A549 (cell line): ENCODE data around the gene GSTP1. TPM values are rescaled to one million over a fixed set of nuclear protein-coding genes. Genes with fewer than 3 reads are reported as not detected.

Experiments
- ATAC-seq, 2 experiments: fragments of 200-7000 bp in 1 of 2; fragments of >200 bp in 1 of 2; cut with Nextera tagmentation in 1 of 2; cut with Tn5 transposase in 1 of 2; 3 replicates each; pipeline versions ENCODE4 v1.8.0 to v1.9.1; 2018 to 2020; ENCODE audit warnings: mild to moderate bottlenecking in 1 of 2, moderate library complexity in 1 of 2
- CTCF ChIA-PET: fragments of 300-600 bp; sonication (Branson Sonifier 250); formaldehyde crosslinking; extraction: SDS; loops from one replicate; lab custom pipeline; 2021; ENCODE audit warnings: antibody characterized with exemption, inconsistent platforms; lab: Yijun Ruan, JAX
- POLR2A ChIA-PET: fragments of 350-600 bp; formaldehyde crosslinking; extraction: SDS; loops from one replicate; lab custom pipeline; 2021; ENCODE audit warnings: antibody characterized with exemption, inconsistent platforms; lab: Yijun Ruan, JAX
- DNase-seq, 2 experiments: peaks; one replicate each; pipeline versions ENCODE4 v3.0.0 to v3.0.0-alpha.2; 2011 to 2016; ENCODE audit warnings: low read depth in 1 of 2, low spot score in 1 of 2
- FAIRE-seq: peaks from 2 replicates; lab custom pipeline; 2011; peaks lifted over from hg19 to GRCh38; lab: Jason Lieb, UNC
- H3K27ac ChIP-seq, 2 experiments: fragments of >200 bp; sonication (Bioruptor Twin); formaldehyde crosslinking; 3 replicates each; pipeline ENCODE4 v1.5.1; 2016 to 2017
- H3K4me1 ChIP-seq: fragments of >200 bp; sonication (Bioruptor Twin); formaldehyde crosslinking; 3 replicates; pipeline ENCODE4 v1.6.1; 2016
- H3K4me2 ChIP-seq: fragments of >200 bp; sonication (Bioruptor Twin); formaldehyde crosslinking; 3 replicates; pipeline ENCODE4 v1.6.1; 2016
- H3K4me3 ChIP-seq: fragments of >200 bp; sonication (Bioruptor Twin); formaldehyde crosslinking; 3 replicates; pipeline ENCODE4 v1.5.1; 2016
- H3K9me3 ChIP-seq: fragments of >200 bp; sonication (Bioruptor Twin); formaldehyde crosslinking; 3 replicates; pipeline ENCODE4 v1.6.1; 2016
- BCL3 ChIP-seq: fragments of >200 bp; sonication (Bioruptor Twin); formaldehyde crosslinking; IDR thresholded peaks from 3 replicates; pipeline ENCODE4 v1.6.1; 2016
- CBX2 ChIP-seq: fragments of 200-600 bp; sonication (generic); IDR thresholded peaks from 2 replicates; pipeline ENCODE4 v1.6.1; 2016; ENCODE audit warnings: low read depth, mild to moderate bottlenecking, borderline replicate concordance
- CEBPB ChIP-seq, 2 experiments: fragments of >200 bp in 1 of 2; sonication (Bioruptor Twin) in 1 of 2; formaldehyde crosslinking in 1 of 2; IDR thresholded peaks; 2 replicates each; pipeline ENCODE4 v1.6.1; 2012 to 2016
- CTCF ChIP-seq: fragments of >200 bp; sonication (Bioruptor Twin); formaldehyde crosslinking; IDR thresholded peaks from 3 replicates; pipeline ENCODE4 v1.5.1; 2016
- EHF ChIP-seq: fragments of 250-450 bp; sonication (Bioruptor Pico); IDR thresholded peaks from 2 replicates; pipeline ENCODE4 v1.5.0; 2020; ENCODE audit warnings: mild to moderate bottlenecking
- ESRRA ChIP-seq: fragments of 150-350 bp; IDR thresholded peaks from 2 replicates; pipeline ENCODE4 v1.6.1; 2014; ENCODE audit warnings: mild to moderate bottlenecking, low read length, borderline replicate concordance
- FOSB ChIP-seq: fragments of 250-450 bp; sonication (Bioruptor Pico); IDR thresholded peaks from 2 replicates; pipeline ENCODE4 v1.5.0; 2020; ENCODE audit warnings: mild to moderate bottlenecking, moderate library complexity
- FOSL2 ChIP-seq, 2 experiments: fragments of 450-650 bp in 1 of 2; fragments of >200 bp in 1 of 2; sonication (Bioruptor Twin) in 1 of 2; formaldehyde crosslinking; IDR thresholded peaks; 2 replicates each; pipeline versions ENCODE4 v1.5.0 to v1.6.1; 2016 to 2020; ENCODE audit warnings: mild to moderate bottlenecking in 1 of 2, moderate library complexity in 1 of 2
- HES2 ChIP-seq: fragments of >200 bp; sonication (Bioruptor Twin); formaldehyde crosslinking; IDR thresholded peaks from 2 replicates; pipeline ENCODE4 v1.6.1; 2016
- HEYL ChIP-seq: fragments of 250-450 bp; sonication (Bioruptor Pico); IDR thresholded peaks from 2 replicates; pipeline ENCODE4 v1.8.0; 2021; ENCODE audit warnings: mild to moderate bottlenecking, moderate library complexity
- HOXB13 ChIP-seq: fragments of 250-450 bp; sonication (Bioruptor Pico); IDR thresholded peaks from 2 replicates; pipeline ENCODE4 v1.5.0; 2020; ENCODE audit warnings: low read depth, mild to moderate bottlenecking, moderate library complexity
- JUNB ChIP-seq: fragments of >200 bp; sonication (Bioruptor Twin); formaldehyde crosslinking; IDR thresholded peaks from 2 replicates; pipeline ENCODE4 v1.6.1; 2016
- KDM1A ChIP-seq: fragments of 200-600 bp; sonication (generic); IDR thresholded peaks from 2 replicates; pipeline ENCODE4 v1.6.1; 2016; ENCODE audit warnings: low read depth, mild to moderate bottlenecking
- NFE2L2 ChIP-seq: fragments of 150-350 bp; conservative IDR thresholded peaks from 2 replicates; pipeline ENCODE4 v1.6.1; 2014; ENCODE audit warnings: low read length
- NR3C1 ChIP-seq: fragments of >200 bp; sonication (Bioruptor Twin); formaldehyde crosslinking; IDR thresholded peaks from 3 replicates; pipeline ENCODE4 v1.6.1; 2017
- PHF8 ChIP-seq: fragments of 200-600 bp; sonication (generic); IDR thresholded peaks from 2 replicates; pipeline ENCODE4 v1.6.1; 2016; ENCODE audit warnings: low read depth, mild to moderate bottlenecking, antibody characterized with exemption, moderate library complexity, borderline replicate concordance
- RAD21 ChIP-seq, 2 experiments: fragments of >200 bp in 1 of 2; sonication (Bioruptor Twin) in 1 of 2; formaldehyde crosslinking in 1 of 2; IDR thresholded peaks in 1 of 2; conservative IDR thresholded peaks in 1 of 2; 2 replicates in 1 of 2; 3 replicates in 1 of 2; pipeline ENCODE4 v1.6.1; 2012 to 2018; ENCODE audit warnings: inconsistent platforms in 1 of 2
- SMC3 ChIP-seq: fragments of >200 bp; sonication (Bioruptor Twin); formaldehyde crosslinking; IDR thresholded peaks from 3 replicates; pipeline ENCODE4 v1.6.1; 2018; ENCODE audit warnings: inconsistent platforms
- TFCP2L1 ChIP-seq: fragments of 250-450 bp; sonication (Bioruptor Pico); IDR thresholded peaks from 2 replicates; pipeline ENCODE4 v1.5.0; 2021; ENCODE audit warnings: mild to moderate bottlenecking
- ZC3H11A ChIP-seq: fragments of 450-650 bp; IDR thresholded peaks from 2 replicates; pipeline ENCODE4 v1.6.1; 2014; ENCODE audit warnings: antibody characterized with exemption, mild to moderate bottlenecking
- ZFP36 ChIP-seq: fragments of 450-650 bp; IDR thresholded peaks from 2 replicates; pipeline ENCODE4 v1.6.1; 2014; ENCODE audit warnings: borderline replicate concordance; ENCODE audit not compliant: partially characterized antibody
- WGBS: methylation state at CpG from one replicate; pipeline ENCODE4 v1.1.6; 2017; ENCODE audit errors: missing lambda C conversion rate; 5-methylcytosine and 5-hydroxymethylcytosine counted together
- polyA plus RNA-seq, 4 experiments: library from polyadenylated mRNA; depleted of rRNA in 3 of 4; stranded (reverse); fragments of >200 nt; fragmentation: RNase III in 1 of 4; extraction: RNeasy Plus Mini Kit Qiagen cat#74134 plus additional on column Dnase treatment in 1 of 4; gene quantifications; 2 replicates in 3 of 4; 3 replicates in 1 of 4; pipeline ENCODE4 v1.2.3, GENCODE V29; 2011 to 2017

Gene GSTP1
- polyA plus RNA-seq, 2 of the 4 experiments (the other 2 are of a cell fraction), result 991 to 1,034 TPM

GRCh38 chr11:67627812-67628624 is 44.4 kb downstream of the GSTP1 start (continued):
- TF ChIP-seq HES2 (no peak), HOXB13 (CRISPR knock-in tag) (no peak), RAD21 (conservative IDR thresholded peaks at IDR 0.05 in 1 of 2, IDR thresholded peaks at IDR 0.05 in 1 of 2) (no peak), SMC3 (no peak), NFE2L2 (no peak), KDM1A (no peak), CBX2 (no peak), FOSL2 (IDR thresholded peaks at IDR 0.05) (no peak), FOSL2 (CRISPR knock-in tag; IDR thresholded peaks at IDR 0.05) (no peak), NR3C1 (no peak), ZC3H11A (no peak), JUNB (no peak)

- CTCF ChIA-PET, result interaction anchor here (0.6 to 14.1 kb wide), 40 partner anchors 8 to 1255 kb away, joined by 3 to 181 read pairs (median 4); partner anchors contain the start of genes ACY3, GSTP1 and TBX10
- peak overlapping the region; percentile 59; the same call in 1 of the 3 replicates for H3K4me3 ChIP-seq
- H3K4me2 ChIP-seq, result peak overlapping the region; percentile 91
- peaks cover 6% of the 10 kb centered on the region; the same call in 2 of the 3 replicates for H3K4me1 ChIP-seq
- no peak for FAIRE-seq
- 26% methylated on average over 16 of the region's 25 CpGs for WGBS
- DNase-seq, result no peak
- TF ChIP-seq HEYL (no peak), TFCP2L1 (no peak), BCL3 (no peak), PHF8 (no peak), ESRRA (no peak), ZFP36 (no peak), CBX2 (no peak), FOSB (CRISPR knock-in tag) (no peak), CEBPB (IDR thresholded peaks at IDR 0.05) (no peak), EHF (no peak), CTCF (no peak)
- TF ChIP-seq, all 56 proteins: peak for 0
- peak overlapping the region in 1 of 2 experiments; percentile 87; a peak in 2 of 6 replicates for H3K27ac ChIP-seq
- POLR2A ChIA-PET, result interaction anchor here (2.0 to 2.4 kb wide), 3 partner anchors 11 to 20 kb away, joined by 6 to 10 read pairs (median 9); no protein-coding TSS in a partner anchor
- H3K9me3 ChIP-seq, result no peaks in the 10 kb centered on the region
- ATAC-seq, result no peak
Measured at GRCh38 chr11:67628710-67629385, 45.2 kb downstream of the GSTP1 start.
